NCI-H82 treated with DMSO at 0.1 percent for 48 hours (cell line): ENCODE measurements around the gene TREH.

Source experiments
- DNase-seq: peaks from one replicate; lab custom pipeline; 2025; ENCODE audit not compliant: unreplicated experiment; lab: John Stamatoyannopoulos, UW

Gene TREH

GRCh38 chr11:118649941-118650340 is 29.5 kb downstream of the TREH start:
- no peak for DNase-seq

- no peak for DNase-seq
Measured at GRCh38 chr11:118648291-118648690, 31.2 kb downstream of the TREH start.

- DNase-seq = no peak
Measured at GRCh38 chr11:118646393-118646792, 33.1 kb downstream of the TREH start.

GRCh38 chr11:118645066-118645715 is 34.3 kb downstream of the TREH start:
- no peak for DNase-seq

GRCh38 chr11:118644496-118644895 is 35.0 kb downstream of the TREH start:
- no peak for DNase-seq

GRCh38 chr11:118643995-118644345 is 35.5 kb downstream of the TREH start:
- no peak for DNase-seq

- no peak for DNase-seq
Measured at GRCh38 chr11:118643142-118643994, 36.1 kb downstream of the TREH start.

- DNase-seq = no peak
Measured at GRCh38 chr11:118641397-118642019, 37.9 kb downstream of the TREH start.

- no peak for DNase-seq
Measured at GRCh38 chr11:118640332-118641154, 38.9 kb downstream of the TREH start.

GRCh38 chr11:118639899-118640298 is 39.6 kb downstream of the TREH start:
- DNase-seq = no peak

- DNase-seq = no peak
Measured at GRCh38 chr11:118638726-118639125, 40.7 kb downstream of the TREH start.

GRCh38 chr11:118636569-118637290 is 42.7 kb downstream of the TREH start:
- DNase-seq = no peak

GRCh38 chr11:118635642-118636041 is 43.8 kb downstream of the TREH start:
- DNase-seq = no peak

GRCh38 chr11:118635237-118635591 is 44.2 kb downstream of the TREH start:
- DNase-seq = no peak

GRCh38 chr11:118634431-118635236 is 44.8 kb downstream of the TREH start:
- DNase-seq = no peak

GRCh38 chr11:118633979-118634378 is 45.5 kb downstream of the TREH start:
- no peak for DNase-seq

GRCh38 chr11:118633319-118633690 is 46.1 kb downstream of the TREH start:
- DNase-seq = no peak

- DNase-seq = no peak
Measured at GRCh38 chr11:118632577-118633318, 46.7 kb downstream of the TREH start.
